ENCODE measurements around the gene CYP2U1. TPM values are rescaled to one million over a fixed set of nuclear protein-coding genes. Genes with fewer than 3 reads are reported as not detected.

CYP2U1 gene
- total and polyA plus RNA-seq, 2 of the 8 experiments (the other 6 are each of a cell fraction or from before 2014, with no cell fraction given): 3.1 to 5.0 TPM

DNA sequence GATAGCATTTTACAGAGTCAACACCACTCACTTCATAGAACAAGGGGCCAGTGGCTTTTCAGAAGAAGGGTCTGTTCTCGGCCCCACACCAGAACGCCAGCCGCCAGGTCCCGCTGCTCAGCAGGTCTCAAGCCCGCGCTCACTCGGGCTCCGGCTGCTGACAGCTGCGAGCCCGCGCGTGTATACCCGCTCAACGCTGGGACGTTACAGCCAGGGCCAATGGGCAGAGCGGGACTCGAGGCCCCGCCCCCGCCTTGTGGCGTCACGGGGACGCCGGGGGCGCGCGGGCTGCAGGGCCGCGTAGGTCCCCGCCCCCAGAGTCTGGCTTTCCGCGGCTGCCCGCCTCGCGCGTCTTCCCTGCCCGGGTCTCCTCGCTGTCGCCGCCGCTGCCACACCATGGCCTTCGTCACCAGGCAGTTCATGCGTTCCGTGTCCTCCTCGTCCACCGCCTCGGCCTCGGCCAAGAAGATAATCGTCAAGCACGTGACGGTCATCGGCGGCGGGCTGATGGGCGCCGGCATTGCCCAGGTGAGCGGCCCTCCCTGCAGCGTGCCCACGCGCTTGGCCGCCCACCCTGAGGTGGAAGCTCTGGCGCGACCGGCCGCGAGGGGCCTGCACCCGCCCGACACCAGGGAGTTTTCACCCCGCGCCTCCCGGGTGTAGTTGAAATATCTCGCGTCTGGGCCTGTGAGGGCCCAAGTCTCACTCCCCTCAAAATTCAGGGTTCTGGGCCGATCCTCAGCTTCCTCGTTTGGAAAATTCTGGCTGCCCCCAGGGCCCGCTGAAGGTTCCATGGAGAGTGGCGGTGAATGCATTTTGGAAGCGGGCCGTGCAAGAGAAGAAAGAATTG lies 58.4 kb downstream of the CYP2U1 start, which contains the start of gene HADH (continued):
- TF ChIP-seq, protein P1, sequence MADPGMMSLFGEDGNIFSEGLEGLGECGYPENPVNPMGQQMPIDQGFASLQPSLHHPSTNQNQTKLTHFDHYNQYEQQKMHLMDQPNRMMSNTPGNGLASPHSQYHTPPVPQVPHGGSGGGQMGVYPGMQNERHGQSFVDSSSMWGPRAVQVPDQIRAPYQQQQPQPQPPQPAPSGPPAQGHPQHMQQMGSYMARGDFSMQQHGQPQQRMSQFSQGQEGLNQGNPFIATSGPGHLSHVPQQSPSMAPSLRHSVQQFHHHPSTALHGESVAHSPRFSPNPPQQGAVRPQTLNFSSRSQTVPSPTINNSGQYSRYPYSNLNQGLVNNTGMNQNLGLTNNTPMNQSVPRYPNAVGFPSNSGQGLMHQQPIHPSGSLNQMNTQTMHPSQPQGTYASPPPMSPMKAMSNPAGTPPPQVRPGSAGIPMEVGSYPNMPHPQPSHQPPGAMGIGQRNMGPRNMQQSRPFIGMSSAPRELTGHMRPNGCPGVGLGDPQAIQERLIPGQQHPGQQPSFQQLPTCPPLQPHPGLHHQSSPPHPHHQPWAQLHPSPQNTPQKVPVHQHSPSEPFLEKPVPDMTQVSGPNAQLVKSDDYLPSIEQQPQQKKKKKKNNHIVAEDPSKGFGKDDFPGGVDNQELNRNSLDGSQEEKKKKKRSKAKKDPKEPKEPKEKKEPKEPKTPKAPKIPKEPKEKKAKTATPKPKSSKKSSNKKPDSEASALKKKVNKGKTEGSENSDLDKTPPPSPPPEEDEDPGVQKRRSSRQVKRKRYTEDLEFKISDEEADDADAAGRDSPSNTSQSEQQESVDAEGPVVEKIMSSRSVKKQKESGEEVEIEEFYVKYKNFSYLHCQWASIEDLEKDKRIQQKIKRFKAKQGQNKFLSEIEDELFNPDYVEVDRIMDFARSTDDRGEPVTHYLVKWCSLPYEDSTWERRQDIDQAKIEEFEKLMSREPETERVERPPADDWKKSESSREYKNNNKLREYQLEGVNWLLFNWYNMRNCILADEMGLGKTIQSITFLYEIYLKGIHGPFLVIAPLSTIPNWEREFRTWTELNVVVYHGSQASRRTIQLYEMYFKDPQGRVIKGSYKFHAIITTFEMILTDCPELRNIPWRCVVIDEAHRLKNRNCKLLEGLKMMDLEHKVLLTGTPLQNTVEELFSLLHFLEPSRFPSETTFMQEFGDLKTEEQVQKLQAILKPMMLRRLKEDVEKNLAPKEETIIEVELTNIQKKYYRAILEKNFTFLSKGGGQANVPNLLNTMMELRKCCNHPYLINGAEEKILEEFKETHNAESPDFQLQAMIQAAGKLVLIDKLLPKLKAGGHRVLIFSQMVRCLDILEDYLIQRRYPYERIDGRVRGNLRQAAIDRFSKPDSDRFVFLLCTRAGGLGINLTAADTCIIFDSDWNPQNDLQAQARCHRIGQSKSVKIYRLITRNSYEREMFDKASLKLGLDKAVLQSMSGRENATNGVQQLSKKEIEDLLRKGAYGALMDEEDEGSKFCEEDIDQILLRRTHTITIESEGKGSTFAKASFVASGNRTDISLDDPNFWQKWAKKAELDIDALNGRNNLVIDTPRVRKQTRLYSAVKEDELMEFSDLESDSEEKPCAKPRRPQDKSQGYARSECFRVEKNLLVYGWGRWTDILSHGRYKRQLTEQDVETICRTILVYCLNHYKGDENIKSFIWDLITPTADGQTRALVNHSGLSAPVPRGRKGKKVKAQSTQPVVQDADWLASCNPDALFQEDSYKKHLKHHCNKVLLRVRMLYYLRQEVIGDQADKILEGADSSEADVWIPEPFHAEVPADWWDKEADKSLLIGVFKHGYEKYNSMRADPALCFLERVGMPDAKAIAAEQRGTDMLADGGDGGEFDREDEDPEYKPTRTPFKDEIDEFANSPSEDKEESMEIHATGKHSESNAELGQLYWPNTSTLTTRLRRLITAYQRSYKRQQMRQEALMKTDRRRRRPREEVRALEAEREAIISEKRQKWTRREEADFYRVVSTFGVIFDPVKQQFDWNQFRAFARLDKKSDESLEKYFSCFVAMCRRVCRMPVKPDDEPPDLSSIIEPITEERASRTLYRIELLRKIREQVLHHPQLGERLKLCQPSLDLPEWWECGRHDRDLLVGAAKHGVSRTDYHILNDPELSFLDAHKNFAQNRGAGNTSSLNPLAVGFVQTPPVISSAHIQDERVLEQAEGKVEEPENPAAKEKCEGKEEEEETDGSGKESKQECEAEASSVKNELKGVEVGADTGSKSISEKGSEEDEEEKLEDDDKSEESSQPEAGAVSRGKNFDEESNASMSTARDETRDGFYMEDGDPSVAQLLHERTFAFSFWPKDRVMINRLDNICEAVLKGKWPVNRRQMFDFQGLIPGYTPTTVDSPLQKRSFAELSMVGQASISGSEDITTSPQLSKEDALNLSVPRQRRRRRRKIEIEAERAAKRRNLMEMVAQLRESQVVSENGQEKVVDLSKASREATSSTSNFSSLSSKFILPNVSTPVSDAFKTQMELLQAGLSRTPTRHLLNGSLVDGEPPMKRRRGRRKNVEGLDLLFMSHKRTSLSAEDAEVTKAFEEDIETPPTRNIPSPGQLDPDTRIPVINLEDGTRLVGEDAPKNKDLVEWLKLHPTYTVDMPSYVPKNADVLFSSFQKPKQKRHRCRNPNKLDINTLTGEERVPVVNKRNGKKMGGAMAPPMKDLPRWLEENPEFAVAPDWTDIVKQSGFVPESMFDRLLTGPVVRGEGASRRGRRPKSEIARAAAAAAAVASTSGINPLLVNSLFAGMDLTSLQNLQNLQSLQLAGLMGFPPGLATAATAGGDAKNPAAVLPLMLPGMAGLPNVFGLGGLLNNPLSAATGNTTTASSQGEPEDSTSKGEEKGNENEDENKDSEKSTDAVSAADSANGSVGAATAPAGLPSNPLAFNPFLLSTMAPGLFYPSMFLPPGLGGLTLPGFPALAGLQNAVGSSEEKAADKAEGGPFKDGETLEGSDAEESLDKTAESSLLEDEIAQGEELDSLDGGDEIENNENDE (IDR thresholded peaks at IDR 0.05; ENCODE audit: insufficient replicate concordance, low read length): no peak
- TF ChIP-seq JUND (IDR thresholded peaks at IDR 0.05; ENCODE audit: low read length) (no peak), TEAD4 (IDR thresholded peaks at IDR 0.05; ENCODE audit: low read depth, low read length) (peak; percentile 12; the same call in 1 of the 2 replicates), SAP30 (IDR thresholded peaks at IDR 0.05; ENCODE audit: insufficient read depth, insufficient replicate concordance, low read length) (no peak), RXRA (IDR thresholded peaks at IDR 0.05; ENCODE audit: insufficient read depth, low read depth, low read length) (no peak), NRF1 (IDR thresholded peaks at IDR 0.05; ENCODE audit: low read depth, low read length) (no peak), SIRT6 (IDR thresholded peaks at IDR 0.05; ENCODE audit: low read length) (no peak), ASH2L (IDR thresholded peaks at IDR 0.05; ENCODE audit: low read length) (peak; percentile 92), CREB1 (IDR thresholded peaks at IDR 0.05) (peak; percentile 90), CBX8 (IDR thresholded peaks at IDR 0.05; ENCODE audit: borderline replicate concordance, low read depth, low read length) (no peak), CHD2 (IDR thresholded peaks at IDR 0.05; ENCODE audit: low read length) (no peak)

Measured in H1 (cell line).